ENCODE data around the gene LZTS2. TPM values are rescaled to one million over a fixed set of nuclear protein-coding genes. Genes with fewer than 3 reads are reported as not detected.
A peak's percentile ranks its signal among the peaks of the same experiment; 100 is the strongest.

Gene LZTS2
- total RNA-seq, 1 donor from 2014 or later: 70.8 TPM

DNA sequence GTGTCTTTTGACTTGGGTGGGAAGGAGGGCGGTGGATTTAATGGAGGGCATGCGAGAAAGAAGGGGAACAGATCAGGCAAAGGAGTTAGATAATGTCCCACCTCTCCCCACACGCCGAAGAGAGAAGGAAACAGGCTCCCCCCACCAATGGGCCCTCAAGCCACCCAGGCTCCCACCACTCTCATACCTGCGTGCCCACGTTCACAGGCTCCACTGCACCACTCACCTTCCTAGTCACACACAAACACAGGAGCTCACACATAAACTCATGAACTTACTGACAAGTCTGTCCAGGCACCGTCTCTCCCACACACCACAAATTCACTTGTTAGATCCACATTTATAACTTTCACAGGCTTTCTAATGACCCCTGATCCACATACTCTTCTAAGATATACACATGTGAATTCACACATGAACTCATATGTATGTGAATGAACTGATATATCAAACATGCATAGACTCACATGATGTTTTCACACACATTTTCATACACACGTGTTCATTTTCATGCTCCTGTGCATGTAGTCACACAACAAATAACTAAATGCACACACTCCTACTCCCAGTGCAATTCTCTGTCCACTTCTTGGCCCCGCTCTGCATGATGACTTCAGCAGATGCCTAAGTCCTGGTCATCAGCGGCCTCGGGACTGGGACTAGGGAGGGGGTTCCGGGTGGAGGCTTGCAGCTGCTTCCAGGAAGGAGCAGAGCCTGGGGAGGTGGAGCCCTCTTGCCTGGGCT, 1.5 kb downstream of the LZTS2 start:
- no peak for DNase-seq (ENCODE audit: low read depth, low spot score)
- H3K9me3 Mint-ChIP-seq: no peaks in the 10 kb centered on the region
- H3K4me3 Mint-ChIP-seq: peak overlapping the region; percentile 89
- no peaks in the 10 kb centered on the region for H3K36me3 Mint-ChIP-seq (ENCODE audit: low read depth)
- H3K4me1 Mint-ChIP-seq: peaks cover 29% of the 10 kb centered on the region
- TF ChIP-seq, protein P1, sequence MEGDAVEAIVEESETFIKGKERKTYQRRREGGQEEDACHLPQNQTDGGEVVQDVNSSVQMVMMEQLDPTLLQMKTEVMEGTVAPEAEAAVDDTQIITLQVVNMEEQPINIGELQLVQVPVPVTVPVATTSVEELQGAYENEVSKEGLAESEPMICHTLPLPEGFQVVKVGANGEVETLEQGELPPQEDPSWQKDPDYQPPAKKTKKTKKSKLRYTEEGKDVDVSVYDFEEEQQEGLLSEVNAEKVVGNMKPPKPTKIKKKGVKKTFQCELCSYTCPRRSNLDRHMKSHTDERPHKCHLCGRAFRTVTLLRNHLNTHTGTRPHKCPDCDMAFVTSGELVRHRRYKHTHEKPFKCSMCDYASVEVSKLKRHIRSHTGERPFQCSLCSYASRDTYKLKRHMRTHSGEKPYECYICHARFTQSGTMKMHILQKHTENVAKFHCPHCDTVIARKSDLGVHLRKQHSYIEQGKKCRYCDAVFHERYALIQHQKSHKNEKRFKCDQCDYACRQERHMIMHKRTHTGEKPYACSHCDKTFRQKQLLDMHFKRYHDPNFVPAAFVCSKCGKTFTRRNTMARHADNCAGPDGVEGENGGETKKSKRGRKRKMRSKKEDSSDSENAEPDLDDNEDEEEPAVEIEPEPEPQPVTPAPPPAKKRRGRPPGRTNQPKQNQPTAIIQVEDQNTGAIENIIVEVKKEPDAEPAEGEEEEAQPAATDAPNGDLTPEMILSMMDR (conservative IDR thresholded peaks at IDR 0.05): no peak
- H3K27ac Mint-ChIP-seq (ENCODE audit: unreplicated experiment): peak overlapping the region; percentile 51
- peaks cover 2% of the 10 kb centered on the region for H3K27me3 Mint-ChIP-seq (ENCODE audit: low read depth)

DNA sequence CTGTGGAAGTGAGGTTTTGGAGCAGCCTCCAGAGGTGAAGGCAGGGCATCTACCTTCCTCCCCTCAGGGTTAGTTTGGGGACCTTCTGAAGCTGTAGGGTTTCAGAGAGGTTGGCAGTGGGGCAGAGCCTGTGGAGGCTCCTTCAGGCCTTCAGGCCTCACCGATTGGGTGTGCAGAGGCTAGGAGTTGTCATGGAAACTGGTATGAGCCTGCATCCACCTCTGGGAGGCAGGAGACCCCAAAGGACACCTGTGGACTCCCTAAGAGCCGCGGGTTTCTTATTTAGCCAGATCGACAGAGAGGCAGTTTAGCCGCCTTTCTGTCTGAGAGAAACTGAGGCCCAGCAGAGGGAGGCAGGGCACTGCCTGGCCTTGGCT, 2.0 kb downstream of the LZTS2 start:
- H3K36me3 Mint-ChIP-seq (ENCODE audit: low read depth): no peaks in the 10 kb centered on the region
- DNase-seq (ENCODE audit: low read depth, low spot score): no peak
- H3K27ac Mint-ChIP-seq (ENCODE audit: unreplicated experiment): no peak overlapping the region
- H3K4me1 Mint-ChIP-seq: peaks cover 25% of the 10 kb centered on the region
- TF ChIP-seq, protein P1 (conservative IDR thresholded peaks at IDR 0.05): no peak
- H3K27me3 Mint-ChIP-seq (ENCODE audit: low read depth): peaks cover 2% of the 10 kb centered on the region
- no peaks in the 10 kb centered on the region for H3K9me3 Mint-ChIP-seq
- peak overlapping the region; percentile 89 for H3K4me3 Mint-ChIP-seq

DNA sequence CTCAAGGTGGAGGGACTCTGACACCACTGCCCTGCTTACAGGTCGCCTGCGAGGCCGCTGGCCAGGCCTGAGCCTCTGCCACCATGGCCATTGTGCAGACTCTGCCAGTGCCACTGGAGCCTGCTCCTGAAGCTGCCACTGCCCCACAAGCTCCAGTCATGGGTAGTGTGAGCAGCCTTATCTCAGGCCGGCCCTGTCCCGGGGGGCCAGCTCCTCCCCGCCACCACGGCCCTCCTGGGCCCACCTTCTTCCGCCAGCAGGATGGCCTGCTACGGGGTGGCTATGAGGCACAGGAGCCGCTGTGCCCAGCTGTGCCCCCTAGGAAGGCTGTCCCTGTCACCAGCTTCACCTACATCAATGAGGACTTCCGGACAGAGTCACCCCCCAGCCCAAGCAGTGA, 2.8 kb downstream of the LZTS2 start:
- H3K27ac Mint-ChIP-seq (ENCODE audit: unreplicated experiment): no peak overlapping the region
- H3K4me1 Mint-ChIP-seq: peaks cover 24% of the 10 kb centered on the region
- TF ChIP-seq, protein P1 (conservative IDR thresholded peaks at IDR 0.05): no peak
- peaks cover 2% of the 10 kb centered on the region for H3K27me3 Mint-ChIP-seq (ENCODE audit: low read depth)
- no peaks in the 10 kb centered on the region for H3K36me3 Mint-ChIP-seq (ENCODE audit: low read depth)
- H3K4me3 Mint-ChIP-seq: peak overlapping the region; percentile 38
- DNase-seq (ENCODE audit: low read depth, low spot score): no peak
- H3K9me3 Mint-ChIP-seq: no peaks in the 10 kb centered on the region

DNA sequence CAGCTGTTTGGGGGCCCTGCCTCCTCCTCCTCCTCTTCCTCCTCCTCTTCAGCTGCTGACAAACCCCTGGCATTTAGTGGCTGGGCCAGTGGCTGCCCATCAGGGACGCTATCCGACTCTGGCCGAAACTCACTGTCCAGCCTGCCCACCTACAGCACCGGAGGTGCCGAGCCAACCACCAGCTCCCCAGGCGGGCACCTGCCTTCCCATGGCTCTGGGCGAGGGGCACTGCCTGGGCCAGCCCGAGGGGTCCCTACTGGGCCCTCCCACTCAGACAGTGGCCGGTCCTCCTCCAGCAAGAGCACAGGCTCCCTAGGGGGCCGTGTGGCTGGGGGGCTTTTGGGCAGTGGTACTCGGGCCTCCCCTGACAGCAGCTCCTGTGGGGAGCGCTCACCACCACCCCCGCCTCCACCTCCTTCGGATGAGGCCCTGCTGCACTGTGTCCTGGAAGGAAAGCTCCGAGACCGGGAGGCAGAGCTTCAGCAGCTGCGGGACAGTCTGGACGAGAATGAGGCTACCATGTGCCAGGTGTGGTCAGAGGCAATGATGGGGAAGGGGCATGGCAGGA, 4.1 kb downstream of the LZTS2 start:
- H3K9me3 Mint-ChIP-seq: no peaks in the 10 kb centered on the region
- H3K36me3 Mint-ChIP-seq (ENCODE audit: low read depth): no peaks in the 10 kb centered on the region
- DNase-seq (ENCODE audit: low read depth, low spot score): no peak
- H3K27me3 Mint-ChIP-seq (ENCODE audit: low read depth): peaks cover 2% of the 10 kb centered on the region
- H3K27ac Mint-ChIP-seq (ENCODE audit: unreplicated experiment): no peak overlapping the region
- peaks cover 22% of the 10 kb centered on the region for H3K4me1 Mint-ChIP-seq
- H3K4me3 Mint-ChIP-seq: no peak overlapping the region
- TF ChIP-seq, protein P1 (conservative IDR thresholded peaks at IDR 0.05): no peak

DNA sequence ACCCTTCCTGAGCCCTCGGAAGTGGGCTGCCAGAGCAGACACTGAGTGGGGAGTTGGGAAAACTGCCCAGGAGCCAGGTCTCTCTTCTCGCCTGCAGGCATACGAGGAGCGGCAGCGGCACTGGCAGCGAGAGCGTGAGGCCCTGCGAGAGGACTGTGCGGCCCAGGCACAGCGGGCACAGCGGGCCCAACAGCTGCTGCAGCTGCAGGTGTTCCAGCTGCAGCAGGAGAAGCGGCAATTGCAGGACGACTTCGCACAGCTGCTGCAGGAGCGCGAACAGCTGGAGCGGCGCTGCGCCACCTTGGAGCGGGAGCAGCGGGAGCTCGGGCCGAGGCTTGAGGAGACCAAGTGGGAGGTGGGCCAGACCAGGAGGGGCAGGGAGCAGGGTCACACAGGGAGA, 5.8 kb downstream of the LZTS2 start:
- TF ChIP-seq, protein P1 (conservative IDR thresholded peaks at IDR 0.05): no peak
- no peak for DNase-seq (ENCODE audit: low read depth, low spot score)
- H3K36me3 Mint-ChIP-seq (ENCODE audit: low read depth): no peaks in the 10 kb centered on the region
- peaks cover 27% of the 10 kb centered on the region for H3K4me1 Mint-ChIP-seq
- H3K27ac Mint-ChIP-seq (ENCODE audit: unreplicated experiment): no peak overlapping the region
- H3K9me3 Mint-ChIP-seq: no peaks in the 10 kb centered on the region
- peaks cover 2% of the 10 kb centered on the region for H3K27me3 Mint-ChIP-seq (ENCODE audit: low read depth)
- no peak overlapping the region for H3K4me3 Mint-ChIP-seq

Data from neural crest cell (in vitro differentiated cells).